PFSK-1 (cell line): ENCODE results near the gene ABCA7.

Experiments used
- FOXP2 ChIP-seq: optimal IDR thresholded peaks from 2 replicates; pipeline ENCODE3; 2011; ENCODE audit warnings: borderline replicate concordance, control low read depth, inconsistent platforms; ENCODE audit not compliant: insufficient read depth; ENCODE audit errors: extremely low read length, extremely low read depth
- POLR2AphosphoS5 ChIP-seq: IDR thresholded peaks from 2 replicates; pipeline ENCODE4 v1.6.1; 2012; ENCODE audit warnings: low read depth, mild to moderate bottlenecking, control low read depth, low read length, moderate library complexity
- SIN3A ChIP-seq: IDR thresholded peaks from 2 replicates; pipeline ENCODE4 v1.6.1; 2012; ENCODE audit warnings: mild to moderate bottlenecking, low read length, moderate library complexity, borderline replicate concordance; ENCODE audit not compliant: insufficient read depth
- TAF1 ChIP-seq: IDR thresholded peaks from 2 replicates; pipeline ENCODE4 v1.6.1; 2012; ENCODE audit warnings: low read length, control low read depth, borderline replicate concordance; ENCODE audit not compliant: insufficient read depth
- TF ChIP-seq, protein P1 (sequence below), 2 experiments: IDR thresholded peaks; 2 replicates each; pipeline versions ENCODE4 v1.6.1 to v1.8.0; 2011 to 2012; ENCODE audit warnings: low read depth in 2 of 2, low read length in 2 of 2, control low read depth in 1 of 2, inconsistent platforms in 1 of 2, mild to moderate bottlenecking in 1 of 2, moderate library complexity in 1 of 2; ENCODE audit not compliant: insufficient read depth in 1 of 2

Gene ABCA7

DNA sequence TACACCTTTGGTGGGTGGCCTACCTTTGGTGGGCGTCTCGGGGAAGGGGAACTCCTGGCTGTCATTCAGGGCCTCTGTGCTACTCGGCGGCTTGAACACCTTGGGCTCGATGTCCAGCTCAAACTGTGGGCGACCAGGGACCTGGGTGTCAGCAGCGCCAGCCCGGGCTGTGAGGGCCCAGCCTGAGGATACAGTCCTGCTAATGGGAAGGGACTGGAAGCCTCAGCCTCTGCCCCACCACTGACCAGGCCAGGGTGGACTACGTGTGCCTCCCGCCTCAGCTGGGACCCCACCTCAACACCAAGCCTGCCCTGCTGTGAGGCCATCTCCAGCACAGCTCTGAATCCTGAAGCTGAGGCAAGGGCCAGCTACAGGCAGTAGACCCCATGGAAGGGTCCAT, 26.7 kb upstream of the ABCA7 start:
- TF ChIP-seq TAF1 (no peak), FOXP2 (no peak)

DNA sequence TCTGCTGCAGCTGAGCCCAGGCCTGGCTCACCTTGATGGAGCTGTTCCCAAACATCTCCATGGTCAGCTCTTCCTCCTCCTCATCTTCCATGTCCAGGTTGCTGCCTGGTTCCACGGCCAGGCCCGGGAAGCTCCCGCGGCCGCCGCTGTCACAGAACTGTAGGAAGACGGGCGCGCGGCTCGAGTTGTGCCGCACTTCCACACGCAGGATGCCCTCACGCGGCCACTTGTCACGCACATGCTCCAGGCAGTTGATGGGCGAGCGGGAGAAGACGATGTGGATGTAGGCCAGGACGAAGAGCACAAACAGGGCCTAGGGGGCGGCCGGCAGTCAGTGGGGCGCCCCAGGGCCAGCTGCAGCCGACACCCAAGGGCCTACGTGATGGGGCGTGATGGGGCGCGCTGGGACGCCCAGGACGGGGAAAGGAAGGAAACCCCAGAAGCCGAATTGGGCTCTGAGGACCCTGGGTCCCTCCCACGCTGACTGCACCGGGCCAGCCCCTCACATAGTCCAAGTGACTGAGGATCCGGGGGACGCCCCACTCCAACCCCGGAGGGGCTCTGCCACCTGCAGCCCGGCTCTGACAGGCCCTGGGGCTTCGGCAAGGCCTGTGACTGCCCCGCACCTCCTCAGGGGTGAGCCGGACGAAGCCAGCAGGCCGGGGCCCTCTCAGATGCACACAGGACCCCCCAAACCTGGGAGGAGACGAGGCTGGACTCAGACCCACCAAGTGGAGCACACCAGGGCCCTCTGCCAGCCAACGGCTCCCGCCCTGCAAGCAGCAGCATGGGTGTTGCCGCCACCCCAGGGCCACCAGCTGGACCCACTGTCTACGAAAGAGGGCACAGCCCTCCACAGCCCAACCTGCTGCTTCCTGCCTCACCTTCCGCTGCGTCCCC, 25.5 kb upstream of the ABCA7 start:
- TF ChIP-seq, protein P1, sequence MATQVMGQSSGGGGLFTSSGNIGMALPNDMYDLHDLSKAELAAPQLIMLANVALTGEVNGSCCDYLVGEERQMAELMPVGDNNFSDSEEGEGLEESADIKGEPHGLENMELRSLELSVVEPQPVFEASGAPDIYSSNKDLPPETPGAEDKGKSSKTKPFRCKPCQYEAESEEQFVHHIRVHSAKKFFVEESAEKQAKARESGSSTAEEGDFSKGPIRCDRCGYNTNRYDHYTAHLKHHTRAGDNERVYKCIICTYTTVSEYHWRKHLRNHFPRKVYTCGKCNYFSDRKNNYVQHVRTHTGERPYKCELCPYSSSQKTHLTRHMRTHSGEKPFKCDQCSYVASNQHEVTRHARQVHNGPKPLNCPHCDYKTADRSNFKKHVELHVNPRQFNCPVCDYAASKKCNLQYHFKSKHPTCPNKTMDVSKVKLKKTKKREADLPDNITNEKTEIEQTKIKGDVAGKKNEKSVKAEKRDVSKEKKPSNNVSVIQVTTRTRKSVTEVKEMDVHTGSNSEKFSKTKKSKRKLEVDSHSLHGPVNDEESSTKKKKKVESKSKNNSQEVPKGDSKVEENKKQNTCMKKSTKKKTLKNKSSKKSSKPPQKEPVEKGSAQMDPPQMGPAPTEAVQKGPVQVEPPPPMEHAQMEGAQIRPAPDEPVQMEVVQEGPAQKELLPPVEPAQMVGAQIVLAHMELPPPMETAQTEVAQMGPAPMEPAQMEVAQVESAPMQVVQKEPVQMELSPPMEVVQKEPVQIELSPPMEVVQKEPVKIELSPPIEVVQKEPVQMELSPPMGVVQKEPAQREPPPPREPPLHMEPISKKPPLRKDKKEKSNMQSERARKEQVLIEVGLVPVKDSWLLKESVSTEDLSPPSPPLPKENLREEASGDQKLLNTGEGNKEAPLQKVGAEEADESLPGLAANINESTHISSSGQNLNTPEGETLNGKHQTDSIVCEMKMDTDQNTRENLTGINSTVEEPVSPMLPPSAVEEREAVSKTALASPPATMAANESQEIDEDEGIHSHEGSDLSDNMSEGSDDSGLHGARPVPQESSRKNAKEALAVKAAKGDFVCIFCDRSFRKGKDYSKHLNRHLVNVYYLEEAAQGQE (IDR thresholded peaks at IDR 0.05; ENCODE audit: insufficient read depth in 1 of 2, low read depth in 2 of 2, low read length in 2 of 2): no peak
- TF ChIP-seq SIN3A: no peak
- TF ChIP-seq FOXP2: no peak
- no peak for TF ChIP-seq POLR2AphosphoS5
- TF ChIP-seq TAF1: no peak

DNA sequence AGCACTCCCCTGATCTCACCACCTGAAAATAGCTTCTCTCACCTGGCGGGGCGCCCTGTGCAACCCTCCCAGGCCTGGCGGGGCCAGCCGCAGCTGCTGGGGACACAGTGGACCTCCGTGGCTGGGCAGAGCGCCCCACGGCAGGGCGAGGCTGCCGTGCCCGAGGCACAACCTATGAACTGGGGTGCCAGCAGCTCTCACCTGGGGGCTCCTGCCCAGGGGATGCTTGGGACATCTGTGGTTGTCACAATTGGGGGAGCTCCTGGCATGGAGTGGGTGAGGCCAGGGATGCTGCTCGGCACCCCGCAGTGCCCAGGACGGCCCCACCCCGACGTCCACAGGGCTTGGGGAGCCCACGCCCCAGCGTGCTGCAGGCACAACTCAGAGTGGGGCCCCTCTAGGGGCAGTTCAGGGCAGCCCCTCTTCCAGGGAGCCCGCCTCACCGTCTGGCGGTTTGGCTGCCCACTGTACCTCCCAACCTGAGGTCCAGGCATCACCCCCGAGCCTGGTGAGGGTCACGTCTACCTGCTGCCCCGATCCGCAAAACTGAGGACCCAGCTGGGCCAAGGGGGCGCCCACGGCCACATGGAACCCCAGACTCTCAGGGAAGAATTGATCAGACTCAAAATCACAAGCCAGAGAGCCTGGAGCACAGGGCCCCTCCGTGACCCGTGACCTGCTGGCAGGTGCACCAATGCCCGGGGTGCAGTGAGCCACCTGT, 24.7 kb upstream of the ABCA7 start:
- TF ChIP-seq POLR2AphosphoS5 (no peak), FOXP2 (no peak), TAF1 (no peak), SIN3A (no peak)
- TF ChIP-seq, protein P1 (IDR thresholded peaks at IDR 0.05; ENCODE audit: insufficient read depth in 1 of 2, low read depth in 2 of 2, low read length in 2 of 2): no peak

DNA sequence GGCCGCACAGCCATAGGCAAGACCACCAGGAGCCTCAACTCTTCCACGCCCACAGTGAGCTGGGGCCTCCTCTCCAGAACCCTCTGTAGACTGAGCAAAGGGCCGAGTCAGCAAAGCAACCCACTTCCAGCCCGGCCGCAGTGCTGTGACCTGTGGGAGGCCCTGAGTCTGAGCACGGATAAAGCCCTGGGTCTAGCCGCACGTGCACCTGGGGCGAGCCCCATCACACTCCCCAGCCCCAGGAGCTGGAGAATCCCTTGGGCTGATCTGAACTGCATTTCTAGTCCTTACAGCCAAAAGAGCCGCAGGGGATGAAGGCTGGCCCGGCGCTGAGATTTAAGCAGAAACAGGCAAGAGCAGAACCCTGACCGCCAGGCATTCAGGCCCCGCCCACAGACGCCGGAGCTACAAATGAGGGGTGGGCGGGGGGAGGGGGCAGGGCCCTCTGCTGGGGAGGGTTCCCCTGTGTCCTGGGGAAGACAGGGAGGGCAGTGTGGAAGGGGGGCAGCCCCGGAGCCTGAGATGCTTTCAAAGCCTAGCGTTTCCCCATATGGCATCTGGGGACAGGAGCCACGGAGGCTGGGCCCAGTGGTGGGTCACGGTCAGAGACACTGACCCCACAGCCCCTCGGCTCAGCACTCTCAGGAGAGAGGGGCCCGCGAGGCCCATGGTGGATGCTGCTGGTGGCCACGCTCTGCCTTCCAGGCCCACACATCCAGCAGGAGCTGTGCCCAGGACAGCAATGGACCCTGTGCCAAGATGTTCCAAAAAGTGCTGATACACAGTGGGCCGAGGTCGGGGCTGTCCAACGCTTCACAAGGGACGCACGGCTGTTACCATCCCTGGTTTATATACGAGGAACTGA, 23.9 kb upstream of the ABCA7 start:
- TF ChIP-seq, protein P1 (IDR thresholded peaks at IDR 0.05; ENCODE audit: insufficient read depth in 1 of 2, low read depth in 2 of 2, low read length in 2 of 2): no peak
- no peak for TF ChIP-seq POLR2AphosphoS5
- no peak for TF ChIP-seq FOXP2
- TF ChIP-seq SIN3A: no peak
- TF ChIP-seq TAF1: no peak

DNA sequence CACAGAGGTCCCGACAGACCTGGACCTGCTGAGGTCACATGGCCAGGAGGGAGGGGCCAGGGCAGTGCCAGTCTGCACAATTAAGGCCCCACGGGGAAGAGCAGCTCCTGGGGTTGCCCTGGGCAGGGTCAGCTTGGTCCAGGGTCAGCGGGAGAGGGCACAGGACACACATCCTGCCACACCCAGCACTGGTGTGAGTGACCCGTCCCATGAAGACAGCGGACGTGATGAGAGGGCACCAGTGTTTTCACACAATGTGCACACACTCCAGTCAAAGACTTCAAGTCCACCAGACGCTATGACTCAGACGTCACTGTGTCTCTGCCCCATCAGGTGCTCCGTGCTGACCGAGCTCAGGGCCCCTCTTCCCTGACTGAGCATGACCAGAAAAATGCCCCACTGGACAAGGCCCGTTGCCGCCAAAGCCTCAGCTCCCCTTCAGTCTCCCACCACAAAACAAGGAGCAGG, 23.2 kb upstream of the ABCA7 start:
- TF ChIP-seq POLR2AphosphoS5: no peak
- no peak for TF ChIP-seq FOXP2
- no peak for TF ChIP-seq SIN3A
- no peak for TF ChIP-seq TAF1
